Hepatocyte (in vitro differentiated cells): ENCODE measurements around the gene PLA2G5.

Experiments used
- EZH2 ChIP-seq: fragments of 200-600 bp; sonication (generic); IDR thresholded peaks from 2 replicates; pipeline ENCODE4 v1.6.1; 2016; ENCODE audit warnings: antibody characterized with exemption, mild to moderate bottlenecking, borderline replicate concordance
- EZH2phosphoT487 ChIP-seq: fragments of 200-600 bp; sonication (generic); IDR thresholded peaks from one replicate; pipeline ENCODE4 v1.6.1; 2018; ENCODE audit warnings: antibody characterized with exemption, mild to moderate bottlenecking, low read depth, moderate library complexity; ENCODE audit not compliant: unreplicated experiment, severe bottlenecking
- TF ChIP-seq, protein P1 (sequence below): fragments of 200-600 bp; sonication (generic); IDR thresholded peaks from 2 replicates; pipeline ENCODE4 v1.5.1; 2016; ENCODE audit warnings: antibody characterized with exemption, mild to moderate bottlenecking; ENCODE audit not compliant: poor library complexity

DNA sequence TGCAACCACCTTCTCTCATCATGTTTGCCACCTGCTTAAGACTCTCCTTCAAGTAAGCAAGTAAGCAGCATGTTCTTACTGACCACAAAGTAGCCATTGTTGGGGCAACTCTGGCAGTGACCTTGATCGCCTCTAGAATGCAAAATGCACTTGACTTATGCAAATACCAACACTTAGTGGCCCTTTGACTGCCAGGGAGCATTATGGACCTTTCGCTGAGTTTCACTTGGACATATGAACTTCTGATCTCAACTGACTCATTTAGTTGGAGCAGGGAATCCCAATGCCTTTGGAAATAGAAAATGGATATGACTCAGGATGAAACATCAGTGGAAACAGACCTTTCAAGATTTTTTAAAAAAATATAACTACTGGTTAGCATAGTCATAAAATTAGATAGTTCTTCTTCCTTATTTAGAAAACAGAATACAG lies 6.1 kb upstream of the PLA2G5 start:
- TF ChIP-seq, protein P1, sequence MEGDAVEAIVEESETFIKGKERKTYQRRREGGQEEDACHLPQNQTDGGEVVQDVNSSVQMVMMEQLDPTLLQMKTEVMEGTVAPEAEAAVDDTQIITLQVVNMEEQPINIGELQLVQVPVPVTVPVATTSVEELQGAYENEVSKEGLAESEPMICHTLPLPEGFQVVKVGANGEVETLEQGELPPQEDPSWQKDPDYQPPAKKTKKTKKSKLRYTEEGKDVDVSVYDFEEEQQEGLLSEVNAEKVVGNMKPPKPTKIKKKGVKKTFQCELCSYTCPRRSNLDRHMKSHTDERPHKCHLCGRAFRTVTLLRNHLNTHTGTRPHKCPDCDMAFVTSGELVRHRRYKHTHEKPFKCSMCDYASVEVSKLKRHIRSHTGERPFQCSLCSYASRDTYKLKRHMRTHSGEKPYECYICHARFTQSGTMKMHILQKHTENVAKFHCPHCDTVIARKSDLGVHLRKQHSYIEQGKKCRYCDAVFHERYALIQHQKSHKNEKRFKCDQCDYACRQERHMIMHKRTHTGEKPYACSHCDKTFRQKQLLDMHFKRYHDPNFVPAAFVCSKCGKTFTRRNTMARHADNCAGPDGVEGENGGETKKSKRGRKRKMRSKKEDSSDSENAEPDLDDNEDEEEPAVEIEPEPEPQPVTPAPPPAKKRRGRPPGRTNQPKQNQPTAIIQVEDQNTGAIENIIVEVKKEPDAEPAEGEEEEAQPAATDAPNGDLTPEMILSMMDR, result no peak
- TF ChIP-seq EZH2 (no peak), EZH2phosphoT487 (no peak)
